Right lobe of liver (tissue), 4 donors: Measurements from ENCODE around the gene GLS.

Source experiments
- POLR2A ChIP-seq: fragments of 450-650 bp; IDR thresholded peaks from one replicate; pipeline ENCODE4 v1.6.1; 2017; ENCODE audit warnings: antibody characterized with exemption, mild to moderate bottlenecking
- TF ChIP-seq, protein P1 (sequence below), 4 donors: fragments of 200-600 bp in 3 of 4; fragments of 450-650 bp in 1 of 4; IDR thresholded peaks; one replicate each; pipeline versions ENCODE4 v1.5.1 to v1.8.0; 2016 to 2022; ENCODE audit warnings: antibody characterized with exemption in 4 of 4, mild to moderate bottlenecking in 2 of 4
- donor health status: DM: no; HTN: no; CAD: no.
- donor health status: DM: no; HTN: no; CAD: no.
- donor health status: DM: no; HTN: yes; CAD: no.

DNA sequence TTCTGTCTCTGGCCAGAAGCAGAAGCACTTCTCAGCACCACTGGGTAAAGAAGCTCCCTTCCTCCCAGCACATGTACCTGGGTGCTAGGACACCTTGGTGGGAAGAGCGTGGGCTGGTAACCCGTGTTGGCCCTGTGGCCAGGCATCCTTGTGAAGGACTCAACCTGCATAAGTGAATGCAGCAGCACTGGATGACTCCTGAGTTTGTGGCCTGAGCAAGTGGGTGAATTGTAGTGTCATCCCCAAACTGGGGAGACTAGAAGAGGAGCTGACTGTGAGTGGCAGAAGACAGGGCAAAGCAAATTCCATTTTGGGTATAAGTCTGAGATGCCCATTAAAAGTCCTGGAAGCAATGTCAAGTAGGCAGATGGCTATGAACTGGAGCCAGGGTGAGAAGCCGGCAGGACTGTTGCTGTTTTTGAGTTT lies 70.0 kb downstream of the GLS start:
- TF ChIP-seq, protein P1, sequence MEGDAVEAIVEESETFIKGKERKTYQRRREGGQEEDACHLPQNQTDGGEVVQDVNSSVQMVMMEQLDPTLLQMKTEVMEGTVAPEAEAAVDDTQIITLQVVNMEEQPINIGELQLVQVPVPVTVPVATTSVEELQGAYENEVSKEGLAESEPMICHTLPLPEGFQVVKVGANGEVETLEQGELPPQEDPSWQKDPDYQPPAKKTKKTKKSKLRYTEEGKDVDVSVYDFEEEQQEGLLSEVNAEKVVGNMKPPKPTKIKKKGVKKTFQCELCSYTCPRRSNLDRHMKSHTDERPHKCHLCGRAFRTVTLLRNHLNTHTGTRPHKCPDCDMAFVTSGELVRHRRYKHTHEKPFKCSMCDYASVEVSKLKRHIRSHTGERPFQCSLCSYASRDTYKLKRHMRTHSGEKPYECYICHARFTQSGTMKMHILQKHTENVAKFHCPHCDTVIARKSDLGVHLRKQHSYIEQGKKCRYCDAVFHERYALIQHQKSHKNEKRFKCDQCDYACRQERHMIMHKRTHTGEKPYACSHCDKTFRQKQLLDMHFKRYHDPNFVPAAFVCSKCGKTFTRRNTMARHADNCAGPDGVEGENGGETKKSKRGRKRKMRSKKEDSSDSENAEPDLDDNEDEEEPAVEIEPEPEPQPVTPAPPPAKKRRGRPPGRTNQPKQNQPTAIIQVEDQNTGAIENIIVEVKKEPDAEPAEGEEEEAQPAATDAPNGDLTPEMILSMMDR (IDR thresholded peaks at IDR 0.05) = no peak
- TF ChIP-seq POLR2A = no peak
